Erythroblast (primary cell): ENCODE measurements around the gene AQP11.

Experiments
- GATA1 ChIP-seq: IDR thresholded peaks from 2 replicates; pipeline ENCODE4 v1.6.1; 2011; ENCODE audit warnings: low read depth, mild to moderate bottlenecking, control low read depth, low read length, moderate library complexity
- POLR2A ChIP-seq: IDR thresholded peaks from 2 replicates; pipeline ENCODE4 v1.6.1; 2011; ENCODE audit warnings: mild to moderate bottlenecking, low read length

DNA sequence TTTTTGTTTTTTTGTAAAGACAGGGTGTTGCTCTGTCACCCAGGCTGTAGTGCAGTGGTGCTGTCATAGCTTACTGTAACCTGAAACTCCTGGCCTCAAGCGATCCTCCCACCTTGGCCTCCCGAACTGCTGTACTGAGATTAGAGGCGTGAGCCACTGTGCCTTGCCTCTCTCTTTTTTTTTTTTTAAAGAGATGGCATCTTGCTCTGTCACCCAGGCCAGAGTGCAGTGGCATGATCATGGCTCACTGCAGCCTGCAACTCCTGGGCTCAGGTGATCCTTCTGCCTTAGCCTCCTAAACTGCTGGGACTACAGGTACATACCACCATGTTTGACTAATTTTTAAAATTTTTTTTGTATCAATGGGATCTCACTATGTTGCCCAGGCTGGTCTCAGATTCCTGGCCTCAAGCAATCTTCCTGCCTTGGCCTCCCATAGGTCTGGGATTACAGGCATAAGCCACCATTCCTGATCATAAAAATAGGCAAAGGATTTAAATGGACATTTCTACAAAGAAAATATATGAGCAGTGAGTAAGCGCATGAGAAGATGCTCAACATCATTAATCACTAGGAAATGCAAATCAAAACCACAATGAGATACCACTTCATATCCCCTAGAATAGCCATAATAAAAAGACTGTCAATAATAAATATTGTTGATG is 65.1 kb downstream of the AQP11 start:
- TF ChIP-seq POLR2A (no peak), GATA1 (no peak)
